HG03039 (cell line): ENCODE data around the gene MRPL33.

Source experiments
- ATAC-seq: cut with Tn5 transposase; IDR thresholded peaks from one replicate; pipeline ENCODE4 v1.9.1; 2021; ENCODE audit warnings: mild to moderate bottlenecking, moderate library complexity; ENCODE audit not compliant: unreplicated experiment

MRPL33 gene

GRCh38 chr2:27771548-27772335 is at the start of gene MRPL33:
Gene MRPL33 (plus strand): TSS chr2:27771719. CDS start chr2:27771778, 59 bp downstream.
- peak; percentile 93 for ATAC-seq

- no peak for ATAC-seq
Measured at GRCh38 chr2:27721884-27722485, 49.5 kb upstream of the MRPL33 start.

- no peak for ATAC-seq
Measured at GRCh38 chr2:27723372-27724144, 48.0 kb upstream of the MRPL33 start.

GRCh38 chr2:27724191-27724590 is 47.3 kb upstream of the MRPL33 start:
- no peak for ATAC-seq

- no peak for ATAC-seq
Measured at GRCh38 chr2:27724905-27725701, 46.4 kb upstream of the MRPL33 start.

- no peak for ATAC-seq
Measured at GRCh38 chr2:27727257-27727656, 44.3 kb upstream of the MRPL33 start.

GRCh38 chr2:27728081-27728858 is 43.2 kb upstream of the MRPL33 start:
- ATAC-seq, result no peak

- ATAC-seq, result no peak
Measured at GRCh38 chr2:27729198-27729597, 42.3 kb upstream of the MRPL33 start.

- no peak for ATAC-seq
Measured at GRCh38 chr2:27729614-27730013, 41.9 kb upstream of the MRPL33 start.

- no peak for ATAC-seq
Measured at GRCh38 chr2:27730261-27730662, 41.3 kb upstream of the MRPL33 start.

- ATAC-seq, result no peak
Measured at GRCh38 chr2:27730980-27731691, 40.4 kb upstream of the MRPL33 start.

GRCh38 chr2:27734305-27734704 is 37.2 kb upstream of the MRPL33 start:
- ATAC-seq, result no peak

GRCh38 chr2:27735263-27735904 is 36.1 kb upstream of the MRPL33 start:
- no peak for ATAC-seq

GRCh38 chr2:27736031-27736889 is 35.3 kb upstream of the MRPL33 start:
- no peak for ATAC-seq

- ATAC-seq, result no peak
Measured at GRCh38 chr2:27736890-27737204, 34.7 kb upstream of the MRPL33 start.

- ATAC-seq, result no peak
Measured at GRCh38 chr2:27737676-27738348, 33.7 kb upstream of the MRPL33 start.

- ATAC-seq, result no peak
Measured at GRCh38 chr2:27738349-27739057, 33.0 kb upstream of the MRPL33 start.
